ENCODE data around the gene CANT1.

GRCh38 chr17:79024901-79025737 is 15.6 kb upstream of the CANT1 start:
- peak; percentile 43 to 59 for TF ChIP-seq POLR2A (IDR thresholded peaks at IDR 0.05)
- TF ChIP-seq, protein P1, sequence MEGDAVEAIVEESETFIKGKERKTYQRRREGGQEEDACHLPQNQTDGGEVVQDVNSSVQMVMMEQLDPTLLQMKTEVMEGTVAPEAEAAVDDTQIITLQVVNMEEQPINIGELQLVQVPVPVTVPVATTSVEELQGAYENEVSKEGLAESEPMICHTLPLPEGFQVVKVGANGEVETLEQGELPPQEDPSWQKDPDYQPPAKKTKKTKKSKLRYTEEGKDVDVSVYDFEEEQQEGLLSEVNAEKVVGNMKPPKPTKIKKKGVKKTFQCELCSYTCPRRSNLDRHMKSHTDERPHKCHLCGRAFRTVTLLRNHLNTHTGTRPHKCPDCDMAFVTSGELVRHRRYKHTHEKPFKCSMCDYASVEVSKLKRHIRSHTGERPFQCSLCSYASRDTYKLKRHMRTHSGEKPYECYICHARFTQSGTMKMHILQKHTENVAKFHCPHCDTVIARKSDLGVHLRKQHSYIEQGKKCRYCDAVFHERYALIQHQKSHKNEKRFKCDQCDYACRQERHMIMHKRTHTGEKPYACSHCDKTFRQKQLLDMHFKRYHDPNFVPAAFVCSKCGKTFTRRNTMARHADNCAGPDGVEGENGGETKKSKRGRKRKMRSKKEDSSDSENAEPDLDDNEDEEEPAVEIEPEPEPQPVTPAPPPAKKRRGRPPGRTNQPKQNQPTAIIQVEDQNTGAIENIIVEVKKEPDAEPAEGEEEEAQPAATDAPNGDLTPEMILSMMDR (IDR thresholded peaks at IDR 0.05 in 4 of 5, conservative IDR thresholded peaks at IDR 0.05 in 1 of 5) = no peak
